ENCODE measurements around the gene PMF1. TPM values are rescaled to one million over a fixed set of nuclear protein-coding genes. Genes with fewer than 3 reads are reported as not detected.
"Not testable (repeated sequence)": the region's sequence is repeated elsewhere in the genome, so short reads cannot be mapped to it uniquely, and the experiment has no call there.

Gene PMF1, protein sequence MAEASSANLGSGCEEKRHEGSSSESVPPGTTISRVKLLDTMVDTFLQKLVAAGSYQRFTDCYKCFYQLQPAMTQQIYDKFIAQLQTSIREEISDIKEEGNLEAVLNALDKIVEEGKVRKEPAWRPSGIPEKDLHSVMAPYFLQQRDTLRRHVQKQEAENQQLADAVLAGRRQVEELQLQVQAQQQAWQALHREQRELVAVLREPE
- 26.6 TPM for total RNA-seq

DNA sequence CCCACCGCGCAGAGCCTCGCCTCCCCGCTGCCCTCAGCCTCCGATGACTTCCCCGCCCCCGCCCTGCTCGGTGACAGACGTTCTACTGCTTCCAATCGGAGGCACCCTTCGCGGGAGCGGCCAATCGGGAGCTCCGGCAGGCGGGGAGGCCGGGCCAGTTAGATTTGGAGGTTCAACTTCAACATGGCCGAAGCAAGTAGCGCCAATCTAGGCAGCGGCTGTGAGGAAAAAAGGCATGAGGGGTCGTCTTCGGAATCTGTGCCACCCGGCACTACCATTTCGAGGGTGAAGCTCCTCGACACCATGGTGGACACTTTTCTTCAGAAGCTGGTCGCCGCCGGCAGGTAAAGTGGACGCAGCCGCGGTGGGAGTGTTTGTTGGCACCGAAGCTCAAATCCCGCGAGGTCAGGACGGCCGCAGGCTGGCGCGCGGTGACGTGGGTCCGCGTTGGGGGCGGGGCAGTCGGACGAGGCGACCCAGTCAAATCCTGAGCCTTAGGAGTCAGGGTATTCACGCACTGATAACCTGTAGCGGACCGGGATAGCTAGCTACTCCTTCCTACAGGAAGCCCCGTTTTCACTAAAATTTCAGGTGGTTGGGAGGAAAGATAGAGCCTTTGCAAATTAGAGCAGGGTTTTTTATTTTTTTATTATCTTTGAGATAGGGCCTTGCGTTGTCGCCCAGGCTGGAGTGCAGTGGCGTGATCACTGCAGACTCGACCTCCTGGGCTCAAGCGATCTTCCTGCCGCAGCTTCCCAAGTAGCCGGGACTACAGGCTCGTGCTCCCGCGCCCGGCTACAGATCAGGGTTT is at the start of gene PMF1:
PMF1 (plus strand) TSS at position 175 of the 811 bp plus-strand sequence; CDS start at position 184, 9 bp downstream.
- ATAC-seq, result peak; percentile 88
- peak; percentile 97 for DNase-seq (ENCODE audit: low spot score)

DNA sequence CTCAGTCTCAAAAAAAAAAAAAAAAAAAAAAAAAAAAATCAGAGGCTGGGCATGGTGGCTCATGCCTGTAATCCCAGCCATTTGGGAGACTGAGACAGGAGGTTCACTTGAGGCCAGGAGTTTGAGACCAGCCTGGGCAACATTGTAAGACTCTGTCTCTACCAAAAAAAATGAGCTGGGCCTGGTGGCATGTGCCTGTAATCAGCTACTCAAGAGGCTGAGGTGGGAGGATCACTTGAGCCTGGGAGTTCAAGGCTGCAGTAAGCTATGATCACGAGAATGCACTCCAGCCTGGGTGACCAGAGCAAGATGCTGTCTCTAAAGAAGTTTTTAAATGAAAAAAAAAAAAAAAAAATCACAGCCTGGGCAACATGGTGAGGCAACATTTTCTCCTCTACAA is 49.1 kb upstream of the PMF1 start:
- no peak for DNase-seq (ENCODE audit: low spot score)

DNA sequence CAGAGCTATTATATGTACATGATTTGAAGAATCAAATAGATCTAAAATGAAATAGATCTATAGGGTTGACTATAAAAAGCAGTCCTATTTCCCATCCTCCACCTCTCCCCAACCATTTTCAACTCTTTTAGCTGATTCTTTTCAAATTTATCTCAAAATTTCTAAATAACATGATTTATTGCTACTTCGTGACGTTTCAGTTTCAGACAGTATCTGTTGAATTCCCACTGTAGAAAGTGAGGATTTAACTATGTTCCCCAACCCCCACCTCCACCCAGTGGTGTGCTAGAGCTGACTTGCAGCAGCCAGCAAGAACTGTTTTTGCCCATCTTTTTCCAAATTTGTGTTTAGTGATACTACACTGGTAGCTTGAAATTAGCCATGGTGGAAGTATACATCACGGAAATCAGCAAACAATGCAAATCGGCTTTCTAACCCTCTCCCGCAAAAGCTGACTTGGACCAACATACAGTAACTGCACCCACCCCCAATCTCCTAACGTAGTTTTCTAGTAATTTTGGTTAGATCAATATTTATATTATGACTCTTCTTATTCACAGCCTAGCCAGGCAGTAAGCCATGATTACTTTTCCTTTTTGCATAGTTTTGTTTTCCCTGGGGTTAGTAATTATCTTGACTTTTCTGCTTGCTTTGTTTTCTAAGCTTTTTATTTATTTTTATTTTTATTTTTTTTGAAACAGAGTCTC is 48.5 kb upstream of the PMF1 start:
- DNase-seq (ENCODE audit: low spot score) (no peak), ATAC-seq (no peak)

More for the DNA sequence above, 49.1 kb upstream of the PMF1 start:
- ATAC-seq, result no peak

- no peak for ATAC-seq
Measured at GRCh38 chr1:156165083-156165482, 47.7 kb upstream of the PMF1 start.

GRCh38 chr1:156167536-156167935 is 45.3 kb upstream of the PMF1 start:
- ATAC-seq, result no peak

More at GRCh38 chr1:156165083-156165482, 47.7 kb upstream of the PMF1 start:
- DNase-seq (ENCODE audit: low spot score), result no peak

DNA sequence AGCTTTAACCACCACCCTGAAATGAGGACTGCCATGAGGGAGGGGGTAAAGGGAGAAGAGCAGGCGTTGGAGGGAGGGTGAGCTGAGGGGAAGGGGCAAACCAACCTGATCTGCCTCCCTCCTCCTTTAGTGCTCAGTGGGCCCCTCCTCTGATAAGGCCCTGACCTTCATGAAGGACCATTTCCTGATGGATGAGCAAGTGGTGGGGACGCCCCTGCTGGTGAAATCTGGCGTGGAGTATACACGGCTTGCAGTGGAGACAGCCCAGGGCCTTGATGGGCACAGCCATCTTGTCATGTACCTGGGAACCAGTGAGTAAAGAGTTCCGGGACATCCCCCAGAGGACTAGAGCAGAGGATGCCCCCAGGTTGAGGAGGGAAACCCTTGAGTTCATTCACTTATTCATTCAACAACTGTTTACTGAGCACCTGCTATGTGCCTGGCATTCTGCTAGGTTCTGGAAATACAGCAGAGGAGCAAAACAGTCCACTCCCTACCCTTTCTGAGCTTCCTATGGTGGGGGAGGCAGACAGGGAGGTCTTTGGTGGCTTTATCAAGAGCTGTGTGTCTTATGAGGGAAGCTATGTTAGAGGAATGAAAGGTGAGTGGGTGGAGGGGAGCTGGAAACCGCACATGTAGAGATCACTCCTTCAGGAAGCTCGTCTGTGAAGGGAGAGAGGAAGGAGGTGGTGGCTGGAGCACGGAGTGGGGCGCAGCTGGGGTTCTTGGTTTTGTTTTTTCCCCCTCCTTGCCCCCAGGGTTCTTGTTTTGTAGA is 39.9 kb upstream of the PMF1 start:
- no peak for DNase-seq (ENCODE audit: low spot score)
- ATAC-seq, result no peak

More at GRCh38 chr1:156167536-156167935, 45.3 kb upstream of the PMF1 start:
- no peak for DNase-seq (ENCODE audit: low spot score)

- ATAC-seq, result no peak
Measured at GRCh38 chr1:156176610-156177210, 36.1 kb upstream of the PMF1 start.

DNA sequence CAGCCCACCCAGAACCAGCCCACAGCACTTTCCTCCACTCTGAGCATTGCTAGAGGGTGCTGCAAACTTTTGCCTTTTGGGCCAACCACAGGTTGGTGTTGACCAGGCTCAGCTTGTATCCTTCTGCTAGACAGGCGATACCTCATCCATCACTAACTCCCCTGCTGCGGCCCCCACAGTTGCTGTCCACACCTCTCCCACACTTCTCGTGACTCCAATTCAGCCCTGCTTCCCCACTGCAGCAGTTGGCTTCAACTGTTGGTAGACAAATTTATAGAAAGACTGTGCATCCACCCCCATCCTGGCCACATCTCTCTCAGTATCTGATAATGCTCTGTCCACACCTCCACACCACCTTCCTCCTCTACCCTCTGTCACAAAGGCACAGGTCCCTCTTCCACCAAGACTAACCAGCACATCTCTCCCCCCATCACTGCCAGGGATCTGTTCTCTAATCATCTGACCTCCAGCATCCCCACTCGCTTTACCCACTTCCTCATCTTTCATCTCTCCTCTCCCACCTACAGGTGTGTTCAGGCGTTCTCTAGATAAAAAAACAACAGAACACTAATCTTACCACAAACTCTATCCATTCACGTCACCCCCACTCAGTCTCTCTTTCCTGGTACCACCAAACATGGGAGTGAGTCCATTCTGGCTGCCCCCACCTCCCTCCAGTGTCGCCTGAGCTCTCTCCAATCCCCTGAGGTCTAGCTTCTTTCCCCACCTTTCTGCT is 34.7 kb upstream of the PMF1 start:
- ATAC-seq (no peak), DNase-seq (ENCODE audit: low spot score) (no peak)

More at GRCh38 chr1:156176610-156177210, 36.1 kb upstream of the PMF1 start:
- DNase-seq (ENCODE audit: low spot score), result no peak

GRCh38 chr1:156180471-156180870 is 32.3 kb upstream of the PMF1 start:
- DNase-seq (ENCODE audit: low spot score), result no peak
- no peak for ATAC-seq

- DNase-seq (ENCODE audit: low spot score); ATAC-seq: not testable (repeated sequence)
Measured at GRCh38 chr1:156181391-156181924, 31.3 kb upstream of the PMF1 start.

DNA sequence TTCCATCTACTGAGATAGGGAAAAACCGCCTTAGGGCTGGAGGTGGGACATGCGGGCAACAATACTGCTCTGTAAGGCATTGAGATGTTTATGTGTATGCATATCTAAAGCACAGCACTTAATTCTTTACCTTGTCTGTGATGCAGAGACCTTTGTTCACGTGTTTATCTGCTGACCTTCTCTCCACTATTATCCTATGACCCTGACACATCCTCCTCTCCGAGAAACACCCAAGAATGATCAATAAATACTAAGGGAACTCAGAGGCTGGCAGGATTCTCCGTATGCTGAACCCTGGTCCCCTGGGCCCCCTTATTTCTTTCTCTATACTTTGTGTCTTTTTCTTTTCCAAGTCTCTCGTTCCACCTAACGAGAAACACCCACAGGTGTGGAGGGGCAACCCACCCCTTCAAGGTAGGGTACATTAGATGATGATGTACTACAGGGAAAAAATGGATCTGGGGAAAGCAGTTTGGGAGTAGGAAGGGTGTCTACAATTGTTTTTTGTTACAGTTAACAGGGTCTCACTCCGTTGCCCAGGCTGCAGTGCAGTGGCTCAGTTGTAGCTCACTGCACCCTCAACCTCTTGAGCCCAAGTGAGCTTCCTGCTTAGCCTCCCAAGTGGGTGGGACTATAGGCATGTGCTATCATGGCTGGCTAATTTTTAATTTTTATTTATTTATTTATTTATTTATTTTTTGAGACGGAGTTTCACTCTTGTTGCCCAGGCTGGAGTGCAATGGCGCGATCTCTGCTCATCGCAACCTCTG is 30.6 kb upstream of the PMF1 start:
- not testable (repeated sequence) for DNase-seq (ENCODE audit: low spot score); ATAC-seq

GRCh38 chr1:156186347-156187177 is 26.2 kb upstream of the PMF1 start:
- not testable (repeated sequence) for DNase-seq (ENCODE audit: low spot score)

GRCh38 chr1:156190265-156190664 is 22.5 kb upstream of the PMF1 start:
- not testable (repeated sequence) for ATAC-seq

More at GRCh38 chr1:156186347-156187177, 26.2 kb upstream of the PMF1 start:
- ATAC-seq, result not testable (repeated sequence)

DNA sequence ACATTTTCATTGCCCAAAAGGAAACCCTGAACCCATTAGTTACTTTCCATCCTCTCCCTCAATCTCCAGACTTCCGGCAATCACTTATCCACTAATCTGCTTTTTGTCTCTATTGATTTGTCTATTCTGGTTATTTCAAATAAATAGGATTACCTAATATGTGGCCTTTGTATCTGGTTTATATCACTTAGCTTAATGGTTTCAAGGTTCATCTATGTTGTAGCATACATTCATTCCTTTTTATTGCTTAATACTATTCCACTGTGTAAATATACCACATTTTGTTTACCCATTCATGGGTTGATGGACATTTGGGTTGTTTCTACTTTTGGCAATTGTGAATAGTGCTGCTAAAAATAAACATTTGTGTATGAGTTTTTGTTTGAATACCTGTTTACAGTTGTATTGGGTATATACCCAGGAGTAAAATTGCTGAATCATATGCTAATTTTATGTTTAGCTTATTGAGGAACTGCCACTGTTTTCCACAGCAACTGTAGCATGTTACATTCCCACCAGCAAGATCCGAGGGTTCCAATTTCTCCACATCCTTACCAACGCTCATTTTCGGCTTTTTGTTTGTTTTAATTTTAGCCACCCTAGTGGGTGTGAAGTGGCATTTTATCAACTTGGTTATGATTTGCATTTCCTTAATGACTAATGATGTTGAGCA is 21.4 kb upstream of the PMF1 start:
- no peak for DNase-seq (ENCODE audit: low spot score)
- ATAC-seq, result no peak

More at GRCh38 chr1:156190265-156190664, 22.5 kb upstream of the PMF1 start:
- DNase-seq (ENCODE audit: low spot score), result not testable (repeated sequence)

DNA sequence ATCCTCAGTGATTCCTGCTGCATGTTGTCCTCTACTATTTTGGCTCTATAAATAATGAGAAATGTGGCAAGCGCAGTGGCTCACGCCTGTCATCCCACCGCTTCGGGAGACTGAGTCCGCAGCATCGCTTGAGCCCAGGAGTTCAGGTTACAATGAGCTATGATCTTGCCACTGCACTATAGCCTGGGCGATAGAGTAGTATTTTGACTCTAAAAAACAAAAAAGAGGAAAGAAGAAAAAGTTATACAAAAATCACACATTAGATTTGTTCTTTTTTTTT is 19.7 kb upstream of the PMF1 start:
- no peak for ATAC-seq
- no peak for DNase-seq (ENCODE audit: low spot score)

GRCh38 chr1:156193488-156194299 is 19.1 kb upstream of the PMF1 start, which contains the start of gene SLC25A44:
Gene SLC25A44, plus strand, starts transcription at chr1:156194104. Its CDS starts 5,744 bp downstream, at chr1:156199848.
- peak; percentile 89 for ATAC-seq

More at GRCh38 chr1:156193488-156194299, 19.1 kb upstream of the PMF1 start, which contains the start of gene SLC25A44:
- DNase-seq (ENCODE audit: low spot score), result peak; percentile 98
